Esophagus (tissue), 2 donors: ENCODE measurements around the gene HNRNPD. TPM values are rescaled to one million over a fixed set of nuclear protein-coding genes. Genes with fewer than 3 reads are reported as not detected.
"Not testable (repeated sequence)": the region's sequence is repeated elsewhere in the genome, so short reads cannot be mapped to it uniquely, and the experiment has no call there.

Experiments used
- H3K27ac ChIP-seq, 2 donors: one replicate each; pipeline ENCODE4 v1.5.1; 2013; ENCODE audit warnings: low read depth in 2 of 2, mild to moderate bottlenecking in 2 of 2, inconsistent platforms in 1 of 2, low read length in 1 of 2, moderate library complexity in 1 of 2
- H3K27me3 ChIP-seq, 2 donors: one replicate each; pipeline ENCODE4 v1.6.1; 2013; ENCODE audit warnings: low read length in 2 of 2, control low read depth in 1 of 2, mild to moderate bottlenecking in 1 of 2; ENCODE audit not compliant: insufficient read depth in 2 of 2, control insufficient read depth in 1 of 2
- H3K36me3 ChIP-seq, 2 donors: one replicate each; pipeline ENCODE4 v1.6.1; 2013; ENCODE audit warnings: low read length in 1 of 2; ENCODE audit not compliant: control insufficient read depth in 2 of 2, insufficient read depth in 2 of 2
- H3K4me1 ChIP-seq, 2 donors: one replicate each; pipeline ENCODE4 v1.6.1; 2013; ENCODE audit warnings: low read length in 1 of 2; ENCODE audit not compliant: control insufficient read depth in 2 of 2, insufficient read depth in 2 of 2
- H3K4me3 ChIP-seq, 2 donors: one replicate each; pipeline ENCODE4 v1.5.1; 2013; ENCODE audit warnings: low read length in 2 of 2, mild to moderate bottlenecking in 2 of 2, low read depth in 1 of 2, moderate library complexity in 1 of 2
- H3K9me3 ChIP-seq, 2 donors: one replicate each; pipeline ENCODE4 v1.6.1; 2013; ENCODE audit warnings: mild to moderate bottlenecking in 2 of 2, low read depth in 1 of 2, low read length in 1 of 2, moderate library complexity in 1 of 2; ENCODE audit not compliant: control insufficient read depth in 2 of 2, insufficient read depth in 1 of 2
- WGBS, 2 donors: extraction: QIAGEN DNeasy Blood & Tissue Kit; methylation state at CpG; one replicate each; pipeline ENCODE4 v1.1.7; 2013; 5-methylcytosine and 5-hydroxymethylcytosine counted together
- polyA plus RNA-seq, 2 donors: library from polyadenylated mRNA; stranded (reverse); fragments of 200-250 nt; gene quantifications; one replicate each; pipeline ENCODE4 v1.2.3, GENCODE V29; 2013
- donor health status: healthy with polysubstance abuse.
- donor health status: Bipolar disorder and iron deficiency.

Gene HNRNPD
- polyA plus RNA-seq, 2 donors, result 126 to 156 TPM

GRCh38 chr4:82331814-82332213 is 42.0 kb downstream of the HNRNPD start:
- Histone ChIP-seq H3K9me3 (no peaks in the 10 kb centered on the region), H3K4me1 (no peaks in the 10 kb centered on the region), H3K4me3 (no peak overlapping the region), H3K36me3 (no peaks in the 10 kb centered on the region), H3K27me3 (no peaks in the 10 kb centered on the region), H3K27ac (no peak overlapping the region)
- 74 to 91% methylated on average over 4 of the region's 4 CpGs for WGBS, 2 donors

- 82 to 87% methylated on average over 4 of the region's 4 CpGs for WGBS, 2 donors
- no peak overlapping the region for H3K27ac ChIP-seq
- H3K9me3 ChIP-seq, result peaks cover 0 to 4% of the 10 kb centered on the region in 2 donors
- no peaks in the 10 kb centered on the region for H3K4me1 ChIP-seq
- no peak overlapping the region for H3K4me3 ChIP-seq
- H3K27me3 ChIP-seq, result no peaks in the 10 kb centered on the region
- H3K36me3 ChIP-seq, result no peaks in the 10 kb centered on the region
Observed at GRCh38 chr4:82320351-82320750, 53.4 kb downstream of the HNRNPD start.

GRCh38 chr4:82303063-82303462 is 70.7 kb downstream of the HNRNPD start:
- 89 to 92% methylated on average over 12 to 13 of the region's 13 CpGs for WGBS, 2 donors
- not testable (repeated sequence) for H3K4me3 ChIP-seq, H3K9me3 ChIP-seq, H3K27me3 ChIP-seq, H3K27ac ChIP-seq, H3K4me1 ChIP-seq, H3K36me3 ChIP-seq

Other genes with a start within 250 kb of the HNRNPD start
- gene HNRNPDL, start 56.5 kb upstream of the HNRNPD start, polyA plus RNA-seq, result 100 to 1,000 TPM; 163 to 226 TPM
- 10 to 100 TPM; 32.6 to 51.7 TPM for gene ENOPH1, start 56.6 kb upstream of the HNRNPD start, polyA plus RNA-seq
- 1 to 10 TPM; 1.2 to 4.0 TPM for gene TMEM150C, start 188.0 kb upstream of the HNRNPD start, polyA plus RNA-seq